WTC11 (cell line): Measurements from ENCODE around the gene SUSD6. TPM values are rescaled to one million over a fixed set of nuclear protein-coding genes. Genes with fewer than 3 reads are reported as not detected.

Experiments used
- ATAC-seq: fragments of 200-7000 bp; cut with Tn5 transposase; 2 replicates; pipeline ENCODE4 v1.10.0; 2021; ENCODE audit warnings: mild to moderate bottlenecking, moderate library complexity
- CTCF ChIA-PET: fragments of 300-600 bp; sonication (Branson Sonifier 250); formaldehyde crosslinking; loops from one replicate; lab custom pipeline; 2021; ENCODE audit warnings: antibody characterized with exemption; lab: Charles Lee
- POLR2A ChIA-PET: fragments of 350-600 bp; sonication (Branson Sonifier 250); formaldehyde crosslinking; loops from one replicate; lab custom pipeline; 2021; ENCODE audit warnings: antibody characterized with exemption; lab: Charles Lee
- DNase-seq: peaks from one replicate; pipeline ENCODE4 v3.0.0; 2021; ENCODE audit warnings: low spot score
- H3K27ac Mint-ChIP-seq: 2 replicates; pipeline ENCODE4 v1.8.0; 2021; ENCODE audit warnings: mixed read lengths
- H3K27me3 Mint-ChIP-seq: 2 replicates; pipeline ENCODE4 v1.8.0; 2021; ENCODE audit warnings: low read depth, mild to moderate bottlenecking, moderate library complexity, mixed read lengths
- H3K36me3 Mint-ChIP-seq: 2 replicates; pipeline ENCODE4 v1.8.0; 2021; ENCODE audit warnings: mixed read lengths
- H3K4me1 Mint-ChIP-seq: 2 replicates; pipeline ENCODE4 v1.8.0; 2022; ENCODE audit warnings: mixed read lengths
- H3K4me3 Mint-ChIP-seq: 2 replicates; pipeline ENCODE4 v1.8.0; 2021; ENCODE audit warnings: mild to moderate bottlenecking, moderate library complexity, mixed read lengths
- H3K9me3 Mint-ChIP-seq: 2 replicates; pipeline ENCODE4 v1.8.0; 2021; ENCODE audit warnings: mixed read lengths
- CREB1 ChIP-seq: sonication (generic); formaldehyde crosslinking; IDR thresholded peaks from 2 replicates; pipeline ENCODE4 v1.8.0; 2023; ENCODE audit warnings: mild to moderate bottlenecking, missing genetic modification reagents
- E2F5 ChIP-seq: sonication (generic); formaldehyde crosslinking; IDR thresholded peaks from 2 replicates; pipeline ENCODE4 v1.8.1; 2022; ENCODE audit warnings: mild to moderate bottlenecking, moderate library complexity, missing genetic modification reagents
- EMX1 ChIP-seq: fragments of 250-450 bp; sonication (Bioruptor Pico); IDR thresholded peaks from 2 replicates; pipeline ENCODE4 v1.8.0; 2021; ENCODE audit warnings: mild to moderate bottlenecking
- ETV6 ChIP-seq: sonication (generic); formaldehyde crosslinking; IDR thresholded peaks from 2 replicates; pipeline ENCODE4 v1.8.1; 2022; ENCODE audit warnings: mild to moderate bottlenecking, missing genetic modification reagents
- FOXJ3 ChIP-seq: sonication (generic); formaldehyde crosslinking; IDR thresholded peaks from 2 replicates; pipeline ENCODE4 v1.9.0; 2021; ENCODE audit warnings: missing genetic modification reagents, mild to moderate bottlenecking, borderline replicate concordance
- GABPB1 ChIP-seq: sonication (generic); formaldehyde crosslinking; IDR thresholded peaks from 2 replicates; pipeline ENCODE4 v1.8.1; 2023; ENCODE audit warnings: mild to moderate bottlenecking, missing genetic modification reagents
- MLX ChIP-seq: sonication (generic); formaldehyde crosslinking; IDR thresholded peaks from 2 replicates; pipeline ENCODE4 v1.8.1; 2023; ENCODE audit warnings: mild to moderate bottlenecking, missing genetic modification reagents, moderate library complexity
- MYBL2 ChIP-seq: sonication (generic); formaldehyde crosslinking; IDR thresholded peaks from 2 replicates; pipeline ENCODE4 v1.8.1; 2023; ENCODE audit warnings: mild to moderate bottlenecking, moderate library complexity, missing genetic modification reagents
- NFYB ChIP-seq: sonication (generic); formaldehyde crosslinking; conservative IDR thresholded peaks from 2 replicates; pipeline ENCODE4 v1.8.0; 2022; ENCODE audit warnings: low read depth, missing genetic modification reagents
- OVOL2 ChIP-seq: fragments of 250-450 bp; sonication (Bioruptor Pico); IDR thresholded peaks from 2 replicates; pipeline ENCODE4 v1.9.0; 2021; ENCODE audit warnings: mild to moderate bottlenecking, borderline replicate concordance
- PRRX2 ChIP-seq: fragments of 250-450 bp; sonication (Bioruptor Pico); IDR thresholded peaks from 2 replicates; pipeline ENCODE4 v1.8.0; 2021; ENCODE audit warnings: mild to moderate bottlenecking
- SOX15 ChIP-seq: fragments of 250-450 bp; sonication (Bioruptor Pico); IDR thresholded peaks from 2 replicates; pipeline ENCODE4 v1.9.0; 2021; ENCODE audit warnings: mild to moderate bottlenecking
- USF1 ChIP-seq: sonication (generic); formaldehyde crosslinking; IDR thresholded peaks from 2 replicates; pipeline ENCODE4 v1.8.0; 2022; ENCODE audit warnings: mild to moderate bottlenecking, missing genetic modification reagents
- ZNF138 ChIP-seq: sonication (generic); formaldehyde crosslinking; conservative IDR thresholded peaks from 2 replicates; pipeline ENCODE4 v1.8.1; 2022; ENCODE audit warnings: mild to moderate bottlenecking, moderate library complexity, missing genetic modification reagents
- ZNF416 ChIP-seq: fragments of 250-450 bp; sonication (Bioruptor Pico); IDR thresholded peaks from 2 replicates; pipeline ENCODE4 v1.9.0; 2021; ENCODE audit warnings: mild to moderate bottlenecking, inconsistent platforms
- ZNF423 ChIP-seq: fragments of 250-450 bp; sonication (Bioruptor Pico); IDR thresholded peaks from 2 replicates; pipeline ENCODE4 v2.1.2; 2022; ENCODE audit warnings: mild to moderate bottlenecking, moderate library complexity
- ZNF512 ChIP-seq: sonication (generic); formaldehyde crosslinking; IDR thresholded peaks from 2 replicates; pipeline ENCODE4 v1.8.1; 2022; ENCODE audit warnings: missing genetic modification reagents, borderline replicate concordance
- total RNA-seq: library from RNA; stranded (reverse); gene quantifications from 3 replicates; pipeline ENCODE4 v1.2.3, GENCODE V29; 2021
- TF ChIP-seq, protein P1 (sequence below): fragments of 250-450 bp; sonication (Bioruptor Pico); IDR thresholded peaks from 2 replicates; pipeline ENCODE4 v1.8.0; 2021; ENCODE audit warnings: mild to moderate bottlenecking
- TF ChIP-seq, protein P2 (sequence below): sonication (generic); formaldehyde crosslinking; conservative IDR thresholded peaks from 2 replicates; pipeline ENCODE4 v1.8.1; 2022; ENCODE audit warnings: mild to moderate bottlenecking, missing genetic modification reagents

Gene SUSD6
- total RNA-seq, 1 experiment from 2014 or later: 10.1 TPM

DNA sequence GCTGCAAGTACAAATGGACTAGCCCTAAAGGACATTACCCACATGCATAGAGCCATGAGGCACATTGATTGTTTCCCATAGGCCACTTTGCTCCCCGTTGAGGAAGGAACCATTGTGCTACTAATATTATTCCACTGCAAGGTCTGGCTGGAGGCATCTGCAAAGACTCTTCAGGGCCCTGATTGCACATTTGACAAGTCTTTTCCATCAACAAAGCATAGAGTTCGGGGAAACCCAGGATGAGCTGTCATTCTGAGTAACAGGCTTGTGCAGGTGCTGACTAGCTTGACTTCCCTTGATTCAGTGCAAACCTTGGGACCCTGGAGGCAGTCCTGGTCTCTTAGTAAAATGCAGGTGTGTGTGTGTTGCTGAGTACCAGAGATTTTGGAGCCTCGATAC, 73.8 kb downstream of the SUSD6 start:
- Mint-ChIP-seq H3K9me3 (no peaks in the 10 kb centered on the region), H3K27me3 (no peaks in the 10 kb centered on the region), H3K4me3 (no peak overlapping the region), H3K36me3 (no peaks in the 10 kb centered on the region), H3K27ac (no peak overlapping the region), H3K4me1 (peaks cover 14% of the 10 kb centered on the region)
- ATAC-seq: no peak
- POLR2A ChIA-PET: no interaction called here
- TF ChIP-seq MLX (CRISPR knock-in tag): no peak
- TF ChIP-seq GABPB1 (CRISPR knock-in tag): no peak
- no peak for TF ChIP-seq EMX1 (CRISPR knock-in tag)
- no peak for TF ChIP-seq ETV6 (CRISPR knock-in tag)
- TF ChIP-seq MYBL2 (CRISPR knock-in tag): no peak
- TF ChIP-seq E2F5: no peak
- TF ChIP-seq ZNF512 (CRISPR knock-in tag): no peak
- no peak for TF ChIP-seq ZNF423 (CRISPR knock-in tag)
- TF ChIP-seq CREB1 (CRISPR knock-in tag): no peak
- TF ChIP-seq USF1: no peak
- TF ChIP-seq, protein P1, sequence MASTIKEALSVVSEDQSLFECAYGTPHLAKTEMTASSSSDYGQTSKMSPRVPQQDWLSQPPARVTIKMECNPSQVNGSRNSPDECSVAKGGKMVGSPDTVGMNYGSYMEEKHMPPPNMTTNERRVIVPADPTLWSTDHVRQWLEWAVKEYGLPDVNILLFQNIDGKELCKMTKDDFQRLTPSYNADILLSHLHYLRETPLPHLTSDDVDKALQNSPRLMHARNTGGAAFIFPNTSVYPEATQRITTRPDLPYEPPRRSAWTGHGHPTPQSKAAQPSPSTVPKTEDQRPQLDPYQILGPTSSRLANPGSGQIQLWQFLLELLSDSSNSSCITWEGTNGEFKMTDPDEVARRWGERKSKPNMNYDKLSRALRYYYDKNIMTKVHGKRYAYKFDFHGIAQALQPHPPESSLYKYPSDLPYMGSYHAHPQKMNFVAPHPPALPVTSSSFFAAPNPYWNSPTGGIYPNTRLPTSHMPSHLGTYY (CRISPR knock-in tag): no peak
- TF ChIP-seq PRRX2 (CRISPR knock-in tag): no peak
- no peak for TF ChIP-seq ZNF416 (CRISPR knock-in tag)
- TF ChIP-seq SOX15 (CRISPR knock-in tag): no peak
- no peak for TF ChIP-seq NFYB (CRISPR knock-in tag)
- no peak for TF ChIP-seq FOXJ3 (CRISPR knock-in tag)
- no peak for TF ChIP-seq ZNF138 (CRISPR knock-in tag)
- CTCF ChIA-PET: interaction anchor here (1.3 kb wide), 1 partner anchor 28 kb away, joined by 4 read pairs; no protein-coding TSS in a partner anchor
- no peak for DNase-seq

DNA sequence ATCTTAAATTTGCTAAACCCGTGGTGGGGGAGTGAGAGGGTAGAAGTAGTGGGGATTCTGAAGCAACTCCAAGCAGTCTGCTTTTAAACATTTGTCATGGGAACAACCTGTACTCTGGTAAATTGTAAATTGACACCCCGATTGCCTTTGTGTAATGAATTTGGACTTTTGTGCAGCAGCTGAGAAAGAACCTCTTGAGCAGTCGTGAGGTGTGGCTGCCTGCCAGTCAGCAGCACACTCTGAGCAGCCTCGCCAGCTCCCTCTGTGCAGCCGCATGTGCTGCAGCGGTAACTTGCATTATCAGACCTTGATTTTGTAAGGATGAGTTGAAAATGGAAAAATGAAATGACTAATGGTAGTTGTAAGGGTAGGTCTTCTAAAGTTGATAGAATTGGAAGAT, 74.3 kb downstream of the SUSD6 start:
- CTCF ChIA-PET: interaction anchor here (1.3 kb wide), 1 partner anchor 28 kb away, joined by 4 read pairs; no protein-coding TSS in a partner anchor

More for the DNA sequence above, 74.3 kb downstream of the SUSD6 start:
- H3K27me3 Mint-ChIP-seq: no peaks in the 10 kb centered on the region
- ATAC-seq (peak; percentile 34; the same call in 1 of the 2 replicates), DNase-seq (no peak)
- H3K27ac Mint-ChIP-seq: no peak overlapping the region
- no peaks in the 10 kb centered on the region for H3K9me3 Mint-ChIP-seq
- no peak overlapping the region for H3K4me3 Mint-ChIP-seq
- POLR2A ChIA-PET: no interaction called here
- peaks cover 14% of the 10 kb centered on the region for H3K4me1 Mint-ChIP-seq
- H3K36me3 Mint-ChIP-seq: no peaks in the 10 kb centered on the region
- TF ChIP-seq ZNF138 (CRISPR knock-in tag) (no peak), GABPB1 (CRISPR knock-in tag) (0 out of 2 replicates have a peak, but pooled peaks have one; percentile 20), ETV6 (CRISPR knock-in tag) (no peak), OVOL2 (no peak)
- TF ChIP-seq, protein P2, sequence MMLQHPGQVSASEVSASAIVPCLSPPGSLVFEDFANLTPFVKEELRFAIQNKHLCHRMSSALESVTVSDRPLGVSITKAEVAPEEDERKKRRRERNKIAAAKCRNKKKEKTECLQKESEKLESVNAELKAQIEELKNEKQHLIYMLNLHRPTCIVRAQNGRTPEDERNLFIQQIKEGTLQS: no peak
